Measurements from ENCODE around the gene RPS6KA5.
A peak's percentile ranks its signal among the peaks of the same experiment; 100 is the strongest.

Gene RPS6KA5

DNA sequence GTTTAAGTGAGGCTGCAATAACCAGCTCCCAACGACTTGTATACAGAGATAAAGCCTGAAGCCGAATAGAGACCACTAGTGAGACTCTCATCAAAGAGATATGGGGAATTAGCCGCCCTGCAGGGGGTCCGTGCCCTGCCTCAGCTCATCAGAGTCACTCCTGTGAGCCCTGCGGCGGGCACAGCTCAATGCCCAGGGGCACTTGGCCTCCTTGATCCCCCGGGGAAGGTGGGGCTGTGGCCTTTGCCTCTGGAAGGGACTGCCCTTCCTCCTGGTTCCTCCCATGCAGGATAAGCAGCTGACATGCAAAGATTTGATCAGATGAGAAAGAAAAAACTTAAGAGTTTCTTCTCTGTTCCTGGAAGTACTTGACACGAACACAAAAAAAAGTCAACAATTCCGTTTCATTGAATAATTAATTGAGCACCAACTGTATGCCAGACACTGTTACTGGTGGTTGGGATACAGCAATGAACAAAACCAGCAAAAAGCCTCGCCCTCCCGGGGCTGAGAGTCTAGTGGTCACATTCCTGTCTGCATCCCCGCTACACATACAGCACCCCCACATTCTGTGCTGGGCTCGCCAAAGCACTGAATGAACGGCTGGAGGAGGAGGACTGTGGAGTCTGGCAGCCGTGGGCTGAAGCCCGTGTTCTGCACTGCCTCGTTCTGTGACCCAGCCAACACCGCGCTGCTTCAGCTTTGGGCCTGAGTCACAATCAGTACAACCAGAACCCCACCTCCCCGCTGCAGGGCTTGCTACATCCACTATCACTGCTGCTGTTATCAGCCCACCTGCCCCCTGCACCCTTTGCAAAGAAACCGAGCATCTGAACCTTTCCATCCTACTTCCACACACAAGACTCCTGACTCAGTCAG lies 254.5 kb downstream of the RPS6KA5 start (continued):
- TF ChIP-seq, protein P1, sequence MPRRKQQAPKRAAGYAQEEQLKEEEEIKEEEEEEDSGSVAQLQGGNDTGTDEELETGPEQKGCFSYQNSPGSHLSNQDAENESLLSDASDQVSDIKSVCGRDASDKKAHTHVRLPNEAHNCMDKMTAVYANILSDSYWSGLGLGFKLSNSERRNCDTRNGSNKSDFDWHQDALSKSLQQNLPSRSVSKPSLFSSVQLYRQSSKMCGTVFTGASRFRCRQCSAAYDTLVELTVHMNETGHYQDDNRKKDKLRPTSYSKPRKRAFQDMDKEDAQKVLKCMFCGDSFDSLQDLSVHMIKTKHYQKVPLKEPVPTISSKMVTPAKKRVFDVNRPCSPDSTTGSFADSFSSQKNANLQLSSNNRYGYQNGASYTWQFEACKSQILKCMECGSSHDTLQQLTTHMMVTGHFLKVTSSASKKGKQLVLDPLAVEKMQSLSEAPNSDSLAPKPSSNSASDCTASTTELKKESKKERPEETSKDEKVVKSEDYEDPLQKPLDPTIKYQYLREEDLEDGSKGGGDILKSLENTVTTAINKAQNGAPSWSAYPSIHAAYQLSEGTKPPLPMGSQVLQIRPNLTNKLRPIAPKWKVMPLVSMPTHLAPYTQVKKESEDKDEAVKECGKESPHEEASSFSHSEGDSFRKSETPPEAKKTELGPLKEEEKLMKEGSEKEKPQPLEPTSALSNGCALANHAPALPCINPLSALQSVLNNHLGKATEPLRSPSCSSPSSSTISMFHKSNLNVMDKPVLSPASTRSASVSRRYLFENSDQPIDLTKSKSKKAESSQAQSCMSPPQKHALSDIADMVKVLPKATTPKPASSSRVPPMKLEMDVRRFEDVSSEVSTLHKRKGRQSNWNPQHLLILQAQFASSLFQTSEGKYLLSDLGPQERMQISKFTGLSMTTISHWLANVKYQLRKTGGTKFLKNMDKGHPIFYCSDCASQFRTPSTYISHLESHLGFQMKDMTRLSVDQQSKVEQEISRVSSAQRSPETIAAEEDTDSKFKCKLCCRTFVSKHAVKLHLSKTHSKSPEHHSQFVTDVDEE (CRISPR knock-in tag; IDR thresholded peaks at IDR 0.05) = no peak
- TF ChIP-seq ARNTL (CRISPR knock-in tag; IDR thresholded peaks at IDR 0.05; ENCODE audit: borderline replicate concordance, low read depth) (no peak), GLIS3 (CRISPR knock-in tag; IDR thresholded peaks at IDR 0.05) (no peak)
- TF ChIP-seq, protein P2, sequence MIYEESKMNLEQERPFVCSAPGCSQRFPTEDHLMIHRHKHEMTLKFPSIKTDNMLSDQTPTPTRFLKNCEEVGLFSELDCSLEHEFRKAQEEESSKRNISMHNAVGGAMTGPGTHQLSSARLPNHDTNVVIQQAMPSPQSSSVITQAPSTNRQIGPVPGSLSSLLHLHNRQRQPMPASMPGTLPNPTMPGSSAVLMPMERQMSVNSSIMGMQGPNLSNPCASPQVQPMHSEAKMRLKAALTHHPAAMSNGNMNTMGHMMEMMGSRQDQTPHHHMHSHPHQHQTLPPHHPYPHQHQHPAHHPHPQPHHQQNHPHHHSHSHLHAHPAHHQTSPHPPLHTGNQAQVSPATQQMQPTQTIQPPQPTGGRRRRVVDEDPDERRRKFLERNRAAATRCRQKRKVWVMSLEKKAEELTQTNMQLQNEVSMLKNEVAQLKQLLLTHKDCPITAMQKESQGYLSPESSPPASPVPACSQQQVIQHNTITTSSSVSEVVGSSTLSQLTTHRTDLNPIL (CRISPR knock-in tag; IDR thresholded peaks at IDR 0.05; ENCODE audit: low read depth) = no peak

DNA sequence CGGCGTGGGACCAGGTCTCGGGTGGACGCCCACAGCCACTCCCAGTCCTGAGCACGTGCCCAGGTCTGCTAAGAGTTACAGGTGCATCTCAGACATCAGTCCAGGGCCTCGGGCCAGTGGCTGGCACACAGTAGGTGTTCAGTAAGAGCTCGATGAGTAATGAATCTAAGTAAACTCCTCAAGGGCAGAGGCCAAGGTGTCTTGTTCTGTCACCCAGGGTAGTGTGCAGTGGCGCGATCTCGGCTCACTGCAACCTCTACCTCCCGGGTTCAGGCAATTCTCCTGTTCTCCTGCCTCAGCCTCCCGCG lies 255.4 kb downstream of the RPS6KA5 start:
- TF ChIP-seq PPARA (CRISPR knock-in tag; IDR thresholded peaks at IDR 0.05; ENCODE audit: borderline replicate concordance) = no peak
- TF ChIP-seq BACH2 (CRISPR knock-in tag; IDR thresholded peaks at IDR 0.05; ENCODE audit: borderline replicate concordance) = no peak
- TF ChIP-seq ARNTL (CRISPR knock-in tag; IDR thresholded peaks at IDR 0.05; ENCODE audit: borderline replicate concordance, low read depth) = no peak
- ATAC-seq = no peak

DNA sequence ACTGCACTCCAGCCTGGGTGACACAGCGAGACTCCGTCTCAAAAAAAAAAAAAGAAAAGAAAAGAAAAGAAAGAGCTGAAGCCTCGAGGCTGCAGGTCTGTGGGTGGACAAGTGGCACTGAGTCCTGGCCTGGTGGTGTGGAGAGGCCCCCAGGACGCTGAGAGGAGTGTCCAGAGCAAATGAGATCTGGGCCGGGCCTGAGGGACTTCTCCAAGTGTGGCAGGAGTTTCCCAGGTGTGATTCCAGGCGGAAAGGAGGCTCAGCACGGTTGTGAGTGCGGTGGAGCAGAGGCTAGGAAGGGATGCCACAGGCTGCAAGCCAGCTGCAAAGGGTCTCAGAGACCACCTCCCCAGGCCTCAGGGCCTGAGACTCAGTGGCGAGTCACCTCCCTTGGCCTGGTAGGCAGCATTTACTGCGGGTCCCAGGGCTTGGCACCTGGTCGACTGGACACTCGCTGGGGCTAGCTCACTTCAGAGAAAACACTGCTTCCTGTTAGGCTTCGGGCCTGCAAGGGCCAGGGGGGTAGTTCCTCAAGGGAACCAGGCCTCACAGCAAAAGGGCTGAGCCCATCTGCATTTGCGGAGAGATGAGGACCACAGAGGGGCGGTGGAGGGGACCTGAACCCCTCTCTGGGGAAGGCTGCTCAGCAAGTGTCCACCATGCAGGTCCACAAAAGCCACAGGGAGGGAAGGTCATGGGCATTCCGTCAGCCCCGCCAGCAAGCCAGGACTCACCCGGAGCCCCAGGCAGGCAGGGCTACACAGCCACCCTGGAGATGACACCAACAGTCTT lies 256.0 kb downstream of the RPS6KA5 start:
- TF ChIP-seq BACH2 (CRISPR knock-in tag; IDR thresholded peaks at IDR 0.05; ENCODE audit: borderline replicate concordance) (no peak), TOX (CRISPR knock-in tag; IDR thresholded peaks at IDR 0.05; ENCODE audit: borderline replicate concordance) (no peak), ISL1 (CRISPR knock-in tag; IDR thresholded peaks at IDR 0.05) (no peak), ZNF70 (CRISPR knock-in tag; IDR thresholded peaks at IDR 0.05) (no peak), ZNF8 (CRISPR knock-in tag; IDR thresholded peaks at IDR 0.05) (no peak)
- TF ChIP-seq, protein P2 (CRISPR knock-in tag; IDR thresholded peaks at IDR 0.05; ENCODE audit: low read depth) = no peak
- no peak for ATAC-seq

DNA sequence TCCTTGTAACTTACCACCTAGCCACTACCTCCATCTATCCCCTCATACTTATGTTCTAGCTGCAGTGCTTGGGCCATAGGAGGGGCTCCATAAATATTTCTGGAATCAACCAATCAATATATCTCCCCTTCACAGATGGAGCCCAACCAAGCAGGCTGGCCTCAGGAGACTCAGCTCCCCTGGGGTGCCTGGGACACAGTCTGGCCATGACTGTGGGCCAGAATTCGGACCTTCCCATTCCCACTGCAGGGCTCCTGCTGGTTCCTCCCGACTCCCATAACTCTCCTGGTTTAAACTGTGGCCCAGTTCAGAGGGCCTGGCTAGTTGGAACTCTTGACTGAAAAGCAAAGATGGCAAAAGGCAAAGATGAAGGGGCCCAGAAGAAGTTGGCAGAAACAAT lies 257.2 kb downstream of the RPS6KA5 start:
- TF ChIP-seq PPARA (CRISPR knock-in tag; IDR thresholded peaks at IDR 0.05; ENCODE audit: borderline replicate concordance) = no peak
- TF ChIP-seq ZNF8 (CRISPR knock-in tag; IDR thresholded peaks at IDR 0.05) = no peak
- TF ChIP-seq, protein P2 (CRISPR knock-in tag; IDR thresholded peaks at IDR 0.05; ENCODE audit: low read depth) = no peak
- no peak for TF ChIP-seq ZC3H10 (CRISPR knock-in tag; IDR thresholded peaks at IDR 0.05)
- TF ChIP-seq RARB (CRISPR knock-in tag; IDR thresholded peaks at IDR 0.05) = no peak
- TF ChIP-seq, protein P3, sequence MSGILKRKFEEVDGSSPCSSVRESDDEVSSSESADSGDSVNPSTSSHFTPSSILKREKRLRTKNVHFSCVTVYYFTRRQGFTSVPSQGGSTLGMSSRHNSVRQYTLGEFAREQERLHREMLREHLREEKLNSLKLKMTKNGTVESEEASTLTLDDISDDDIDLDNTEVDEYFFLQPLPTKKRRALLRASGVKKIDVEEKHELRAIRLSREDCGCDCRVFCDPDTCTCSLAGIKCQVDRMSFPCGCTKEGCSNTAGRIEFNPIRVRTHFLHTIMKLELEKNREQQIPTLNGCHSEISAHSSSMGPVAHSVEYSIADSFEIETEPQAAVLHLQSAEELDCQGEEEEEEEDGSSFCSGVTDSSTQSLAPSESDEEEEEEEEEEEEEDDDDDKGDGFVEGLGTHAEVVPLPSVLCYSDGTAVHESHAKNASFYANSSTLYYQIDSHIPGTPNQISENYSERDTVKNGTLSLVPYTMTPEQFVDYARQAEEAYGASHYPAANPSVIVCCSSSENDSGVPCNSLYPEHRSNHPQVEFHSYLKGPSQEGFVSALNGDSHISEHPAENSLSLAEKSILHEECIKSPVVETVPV (CRISPR knock-in tag; IDR thresholded peaks at IDR 0.05) = no peak
- no peak for TF ChIP-seq TOX (CRISPR knock-in tag; IDR thresholded peaks at IDR 0.05; ENCODE audit: borderline replicate concordance)
- no peak for TF ChIP-seq ESRRG (CRISPR knock-in tag; IDR thresholded peaks at IDR 0.05)
- TF ChIP-seq, protein P4, sequence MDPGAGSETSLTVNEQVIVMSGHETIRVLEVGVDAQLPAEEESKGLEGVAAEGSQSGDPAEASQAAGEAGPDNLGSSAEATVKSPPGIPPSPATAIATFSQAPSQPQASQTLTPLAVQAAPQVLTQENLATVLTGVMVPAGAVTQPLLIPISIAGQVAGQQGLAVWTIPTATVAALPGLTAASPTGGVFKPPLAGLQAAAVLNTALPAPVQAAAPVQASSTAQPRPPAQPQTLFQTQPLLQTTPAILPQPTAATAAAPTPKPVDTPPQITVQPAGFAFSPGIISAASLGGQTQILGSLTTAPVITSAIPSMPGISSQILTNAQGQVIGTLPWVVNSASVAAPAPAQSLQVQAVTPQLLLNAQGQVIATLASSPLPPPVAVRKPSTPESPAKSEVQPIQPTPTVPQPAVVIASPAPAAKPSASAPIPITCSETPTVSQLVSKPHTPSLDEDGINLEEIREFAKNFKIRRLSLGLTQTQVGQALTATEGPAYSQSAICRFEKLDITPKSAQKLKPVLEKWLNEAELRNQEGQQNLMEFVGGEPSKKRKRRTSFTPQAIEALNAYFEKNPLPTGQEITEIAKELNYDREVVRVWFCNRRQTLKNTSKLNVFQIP (CRISPR knock-in tag; IDR thresholded peaks at IDR 0.05; ENCODE audit: borderline replicate concordance, low read depth) = no peak
- TF ChIP-seq BACH2 (CRISPR knock-in tag; IDR thresholded peaks at IDR 0.05; ENCODE audit: borderline replicate concordance) = no peak
- TF ChIP-seq CSDC2 (CRISPR knock-in tag; IDR thresholded peaks at IDR 0.05) = no peak
- no peak for TF ChIP-seq ARNTL (CRISPR knock-in tag; IDR thresholded peaks at IDR 0.05; ENCODE audit: borderline replicate concordance, low read depth)
- no peak for TF ChIP-seq ZNF565 (CRISPR knock-in tag; conservative IDR thresholded peaks at IDR 0.05; ENCODE audit: low read depth)
- TF ChIP-seq TCF4 (CRISPR knock-in tag; IDR thresholded peaks at IDR 0.05; ENCODE audit: borderline replicate concordance) = no peak
- TF ChIP-seq ZNF70 (CRISPR knock-in tag; IDR thresholded peaks at IDR 0.05) = no peak
- TF ChIP-seq, protein P1 (CRISPR knock-in tag; IDR thresholded peaks at IDR 0.05) = no peak
- peak; percentile 11; the same call in 2 of the 3 replicates for ATAC-seq
